ENCODE measurements around the gene CCDC178.
"Not testable (repeated sequence)": the region's sequence is repeated elsewhere in the genome, so short reads cannot be mapped to it uniquely, and the experiment has no call there.

CCDC178 gene

GRCh38 chr18:33440060-33441043 is at the start of gene CCDC178:
CCDC178 (minus strand) TSS chr18:33440721; CDS start chr18:33412088, 28,633 bp downstream.
- no peak for DNase-seq (ENCODE audit: low read depth)

- no peak for DNase-seq (ENCODE audit: low read depth)
Measured at GRCh38 chr18:33483908-33484307, 43.4 kb upstream of the CCDC178 start.

- no peak for DNase-seq (ENCODE audit: low read depth)
Measured at GRCh38 chr18:33472509-33472908, 32.0 kb upstream of the CCDC178 start.

GRCh38 chr18:33470216-33470615 is 29.7 kb upstream of the CCDC178 start:
- no peak for DNase-seq (ENCODE audit: low read depth)

GRCh38 chr18:33469699-33470098 is 29.2 kb upstream of the CCDC178 start:
- DNase-seq (ENCODE audit: low read depth), result no peak

GRCh38 chr18:33467531-33467930 is 27.0 kb upstream of the CCDC178 start:
- DNase-seq (ENCODE audit: low read depth), result no peak

GRCh38 chr18:33466822-33467221 is 26.3 kb upstream of the CCDC178 start:
- no peak for DNase-seq (ENCODE audit: low read depth)

GRCh38 chr18:33460681-33461080 is 20.2 kb upstream of the CCDC178 start:
- DNase-seq (ENCODE audit: low read depth), result no peak

GRCh38 chr18:33459612-33460011 is 19.1 kb upstream of the CCDC178 start:
- no peak for DNase-seq (ENCODE audit: low read depth)

GRCh38 chr18:33446604-33447003 is 6.1 kb upstream of the CCDC178 start:
- DNase-seq (ENCODE audit: low read depth), result no peak

- no peak for DNase-seq (ENCODE audit: low read depth)
Measured at GRCh38 chr18:33444709-33445108, 4.2 kb upstream of the CCDC178 start.

GRCh38 chr18:33432857-33433256 is 7.7 kb downstream of the CCDC178 start:
- no peak for DNase-seq (ENCODE audit: low read depth)

GRCh38 chr18:33427549-33427948 is 13.0 kb downstream of the CCDC178 start:
- no peak for DNase-seq (ENCODE audit: low read depth)

- no peak for DNase-seq (ENCODE audit: low read depth)
Measured at GRCh38 chr18:33424266-33424946, 16.1 kb downstream of the CCDC178 start.

- DNase-seq (ENCODE audit: low read depth), result no peak
Measured at GRCh38 chr18:33421225-33421624, 19.3 kb downstream of the CCDC178 start.

GRCh38 chr18:33404244-33404873 is 36.2 kb downstream of the CCDC178 start:
- no peak for DNase-seq (ENCODE audit: low read depth)

GRCh38 chr18:33398939-33399338 is 41.6 kb downstream of the CCDC178 start:
- not testable (repeated sequence) for DNase-seq (ENCODE audit: low read depth)

- no peak for DNase-seq (ENCODE audit: low read depth)
Measured at GRCh38 chr18:33375829-33376228, 64.7 kb downstream of the CCDC178 start.

GRCh38 chr18:33372442-33372841 is 68.1 kb downstream of the CCDC178 start:
- no peak for DNase-seq (ENCODE audit: low read depth)

- no peak for DNase-seq (ENCODE audit: low read depth)
Measured at GRCh38 chr18:33369711-33370449, 70.6 kb downstream of the CCDC178 start.

- DNase-seq (ENCODE audit: low read depth), result no peak
Measured at GRCh38 chr18:33356735-33357134, 83.8 kb downstream of the CCDC178 start.

- DNase-seq (ENCODE audit: low read depth), result no peak
Measured at GRCh38 chr18:33355756-33356155, 84.8 kb downstream of the CCDC178 start.
